GM12864 (cell line): ENCODE data around the gene NCF4.

Experiments used
- DNase-seq: peaks from one replicate; pipeline ENCODE4 v3.0.0-alpha.2; 2011; ENCODE audit warnings: low read depth
- H3K4me3 ChIP-seq: 2 replicates; pipeline ENCODE4 v1.5.1; 2011; ENCODE audit warnings: mild to moderate bottlenecking, low read depth, low read length, control low read depth
- CTCF ChIP-seq: IDR thresholded peaks from 2 replicates; pipeline ENCODE4 v1.5.1; 2011; ENCODE audit warnings: low read depth, mild to moderate bottlenecking, moderate library complexity, low read length, control low read depth, inconsistent platforms; ENCODE audit errors: missing control alignments

The NCF4 gene

GRCh38 chr22:36910461-36910860 lies 49.7 kb downstream of the NCF4 start:
- DNase-seq, result no peak
- no peak overlapping the region for H3K4me3 ChIP-seq
- no peak for TF ChIP-seq CTCF

GRCh38 chr22:36911887-36912661 lies 51.3 kb downstream of the NCF4 start:
- no peak for TF ChIP-seq CTCF
- no peak overlapping the region for H3K4me3 ChIP-seq
- no peak for DNase-seq

- TF ChIP-seq CTCF, result no peak
- no peak for DNase-seq
- peak overlapping the region; percentile 67; the same call in 1 of the 2 replicates for H3K4me3 ChIP-seq
Observed at GRCh38 chr22:36912694-36913426, 52.1 kb downstream of the NCF4 start.

- peak; percentile 53 for DNase-seq
- peak within 1 kb of the TSS; percentile 67 for H3K4me3 ChIP-seq
- TF ChIP-seq CTCF, result no peak
Observed at GRCh38 chr22:36913427-36914389, 52.9 kb downstream of the NCF4 start, which contains the start of gene CSF2RB. CSF2RB (plus strand) TSS chr22:36913628; CDS start chr22:36922208, 8,580 bp downstream.

GRCh38 chr22:36914390-36914752 lies 53.6 kb downstream of the NCF4 start:
- no peak for TF ChIP-seq CTCF
- peak overlapping the region; percentile 67 for H3K4me3 ChIP-seq
- DNase-seq, result no peak

- H3K4me3 ChIP-seq, result no peak overlapping the region; the same call in 1 of the 2 replicates
- no peak for DNase-seq
- TF ChIP-seq CTCF, result no peak
Observed at GRCh38 chr22:36916034-36916433, 55.2 kb downstream of the NCF4 start.
